MM.1S (cell line): Measurements from ENCODE around the gene CDH16.

Experiments
- DNase-seq: peaks from one replicate; pipeline ENCODE4 v3.0.0-alpha.2; 2015
- H2AFZ ChIP-seq: fragments of 300-600 bp; sonication (generic); 2 replicates; pipeline ENCODE4 v1.6.0; 2016; ENCODE audit warnings: antibody characterized with exemption, low read length
- H3F3A ChIP-seq: fragments of 300-600 bp; sonication (generic); 2 replicates; pipeline ENCODE4 v1.6.1; 2016; ENCODE audit warnings: mild to moderate bottlenecking, antibody characterized with exemption, low read length, moderate library complexity, mixed read lengths; ENCODE audit not compliant: insufficient read depth
- H3K27ac ChIP-seq: fragments of 300-600 bp; sonication (generic); 2 replicates; pipeline ENCODE4 v1.5.1; 2016; ENCODE audit warnings: mild to moderate bottlenecking, low read length
- H3K27me3 ChIP-seq: fragments of 300-600 bp; sonication (generic); replicated peaks from 2 replicates; pipeline ENCODE4 v1.6.0; 2016; ENCODE audit warnings: low read length; ENCODE audit not compliant: insufficient read depth
- H3K36me3 ChIP-seq: fragments of 300-600 bp; sonication (generic); replicated peaks from 2 replicates; pipeline ENCODE4 v1.6.1; 2016; ENCODE audit warnings: mild to moderate bottlenecking, low read length, mixed read lengths; ENCODE audit not compliant: insufficient read depth
- H3K4me1 ChIP-seq: fragments of 300-600 bp; sonication (generic); 2 replicates; pipeline ENCODE4 v1.6.1; 2016; ENCODE audit warnings: low read length, mixed read lengths
- H3K4me2 ChIP-seq: fragments of 300-600 bp; sonication (generic); 2 replicates; pipeline ENCODE4 v1.6.0; 2016; ENCODE audit warnings: low read depth, low read length
- H3K4me3 ChIP-seq: fragments of 300-600 bp; sonication (generic); 2 replicates; pipeline ENCODE4 v1.5.1; 2016; ENCODE audit warnings: low read length, mixed read lengths
- H3K79me2 ChIP-seq: fragments of 300-600 bp; sonication (generic); 2 replicates; pipeline ENCODE4 v1.6.1; 2016; ENCODE audit warnings: mixed run types, low read length, mixed read lengths
- H3K9ac ChIP-seq: fragments of 300-600 bp; sonication (generic); 2 replicates; pipeline ENCODE4 v1.6.1; 2016; ENCODE audit warnings: low read length, mixed read lengths
- H3K9me2 ChIP-seq: fragments of 300-600 bp; sonication (generic); replicated peaks from 2 replicates; pipeline ENCODE4 v1.6.1; 2016; ENCODE audit warnings: mild to moderate bottlenecking, low read length, mixed read lengths; ENCODE audit not compliant: insufficient read depth
- H3K9me3 ChIP-seq: fragments of 300-600 bp; sonication (generic); replicated peaks from 2 replicates; pipeline ENCODE4 v1.6.1; 2016; ENCODE audit warnings: mild to moderate bottlenecking, low read length, mixed read lengths; ENCODE audit not compliant: insufficient read depth
- H4K20me1 ChIP-seq: fragments of 300-600 bp; sonication (generic); 2 replicates; pipeline ENCODE4 v1.6.1; 2016; ENCODE audit warnings: mild to moderate bottlenecking, low read length, moderate library complexity, mixed read lengths; ENCODE audit not compliant: insufficient read depth
- EZH2 ChIP-seq: fragments of 300-600 bp; sonication (generic); optimal IDR thresholded peaks from 2 replicates; pipeline ENCODE3; 2017; ENCODE audit warnings: low read depth, mild to moderate bottlenecking, antibody characterized with exemption, low read length, mixed read lengths
- EZH2phosphoT487 ChIP-seq: fragments of 300-600 bp; sonication (generic); IDR thresholded peaks from 2 replicates; pipeline ENCODE4 v1.6.1; 2018; ENCODE audit warnings: antibody characterized with exemption, low read length
- TF ChIP-seq, protein P1 (sequence below): fragments of 300-600 bp; sonication (generic); IDR thresholded peaks from 2 replicates; pipeline ENCODE4 v1.5.1; 2016; ENCODE audit warnings: antibody characterized with exemption, low read length, mixed read lengths

CDH16 gene

DNA sequence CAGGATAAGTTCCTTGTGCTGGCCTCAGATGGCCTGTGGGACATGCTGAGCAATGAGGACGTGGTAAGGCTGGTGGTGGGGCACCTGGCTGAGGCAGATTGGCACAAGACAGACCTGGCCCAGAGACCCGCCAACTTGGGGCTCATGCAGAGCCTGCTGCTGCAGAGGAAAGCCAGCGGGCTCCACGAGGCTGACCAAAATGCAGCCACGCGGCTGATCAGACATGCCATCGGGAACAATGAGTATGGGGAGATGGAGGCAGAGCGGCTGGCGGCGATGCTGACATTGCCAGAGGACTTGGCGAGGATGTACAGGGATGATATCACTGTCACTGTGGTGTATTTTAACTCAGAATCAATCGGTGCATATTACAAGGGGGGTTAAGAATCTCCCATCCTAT lies 33.2 kb downstream of the CDH16 start:
- no peak for DNase-seq
- Histone ChIP-seq H4K20me1 (0 out of 2 replicates have a peak, but pooled peaks cover 4% of the 10 kb centered on the region), H3K9ac (no peak overlapping the region), H3K4me1 (0 out of 2 replicates have a peak, but pooled peaks cover 4% of the 10 kb centered on the region), H3K4me2 (no peak overlapping the region), H3K27ac (no peak overlapping the region), H3K79me2 (peaks cover 50% of the 10 kb centered on the region), H3K9me2 (no peaks in the 10 kb centered on the region), H3K9me3 (no peaks in the 10 kb centered on the region), H3F3A (no peaks in the 10 kb centered on the region), H3K4me3 (no peak overlapping the region), H3K27me3 (no peaks in the 10 kb centered on the region), H2AFZ (no peak overlapping the region), H3K36me3 (peaks cover 6% of the 10 kb centered on the region)
- TF ChIP-seq, protein P1, sequence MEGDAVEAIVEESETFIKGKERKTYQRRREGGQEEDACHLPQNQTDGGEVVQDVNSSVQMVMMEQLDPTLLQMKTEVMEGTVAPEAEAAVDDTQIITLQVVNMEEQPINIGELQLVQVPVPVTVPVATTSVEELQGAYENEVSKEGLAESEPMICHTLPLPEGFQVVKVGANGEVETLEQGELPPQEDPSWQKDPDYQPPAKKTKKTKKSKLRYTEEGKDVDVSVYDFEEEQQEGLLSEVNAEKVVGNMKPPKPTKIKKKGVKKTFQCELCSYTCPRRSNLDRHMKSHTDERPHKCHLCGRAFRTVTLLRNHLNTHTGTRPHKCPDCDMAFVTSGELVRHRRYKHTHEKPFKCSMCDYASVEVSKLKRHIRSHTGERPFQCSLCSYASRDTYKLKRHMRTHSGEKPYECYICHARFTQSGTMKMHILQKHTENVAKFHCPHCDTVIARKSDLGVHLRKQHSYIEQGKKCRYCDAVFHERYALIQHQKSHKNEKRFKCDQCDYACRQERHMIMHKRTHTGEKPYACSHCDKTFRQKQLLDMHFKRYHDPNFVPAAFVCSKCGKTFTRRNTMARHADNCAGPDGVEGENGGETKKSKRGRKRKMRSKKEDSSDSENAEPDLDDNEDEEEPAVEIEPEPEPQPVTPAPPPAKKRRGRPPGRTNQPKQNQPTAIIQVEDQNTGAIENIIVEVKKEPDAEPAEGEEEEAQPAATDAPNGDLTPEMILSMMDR = no peak
- TF ChIP-seq EZH2phosphoT487 (no peak), EZH2 (no peak)

DNA sequence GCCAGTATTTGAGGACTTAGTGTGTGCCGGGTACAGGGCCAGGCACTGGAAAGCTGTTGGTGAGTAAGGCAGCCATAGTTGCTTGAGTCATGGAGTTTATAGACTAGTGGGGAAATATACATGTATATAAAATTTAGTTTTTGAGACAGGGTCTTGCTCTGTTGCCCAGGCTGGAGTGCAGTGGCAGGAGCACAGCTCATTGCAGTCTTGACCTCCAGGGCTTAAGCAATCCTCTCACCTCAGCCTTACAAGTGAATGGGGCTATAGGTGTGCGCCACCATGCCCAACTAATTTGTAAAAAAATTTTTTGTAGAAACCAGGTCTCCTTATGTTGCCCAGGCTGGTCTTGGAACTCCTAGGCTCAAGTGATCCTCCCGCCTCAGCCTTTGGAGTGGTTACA lies 36.0 kb downstream of the CDH16 start:
- Histone ChIP-seq H3K4me2 (no peak overlapping the region), H3F3A (peaks cover 11% of the 10 kb centered on the region), H2AFZ (no peak overlapping the region), H4K20me1 (0 out of 2 replicates have a peak, but pooled peaks cover 4% of the 10 kb centered on the region), H3K27ac (no peak overlapping the region), H3K79me2 (peaks cover 45% of the 10 kb centered on the region), H3K9me2 (no peaks in the 10 kb centered on the region), H3K9ac (no peak overlapping the region), H3K4me3 (no peak overlapping the region), H3K9me3 (no peaks in the 10 kb centered on the region), H3K27me3 (no peaks in the 10 kb centered on the region), H3K4me1 (peaks cover 20% of the 10 kb centered on the region), H3K36me3 (peaks cover 6% of the 10 kb centered on the region)
- no peak for DNase-seq
- no peak for TF ChIP-seq EZH2
- TF ChIP-seq, protein P1 = no peak
- no peak for TF ChIP-seq EZH2phosphoT487

DNA sequence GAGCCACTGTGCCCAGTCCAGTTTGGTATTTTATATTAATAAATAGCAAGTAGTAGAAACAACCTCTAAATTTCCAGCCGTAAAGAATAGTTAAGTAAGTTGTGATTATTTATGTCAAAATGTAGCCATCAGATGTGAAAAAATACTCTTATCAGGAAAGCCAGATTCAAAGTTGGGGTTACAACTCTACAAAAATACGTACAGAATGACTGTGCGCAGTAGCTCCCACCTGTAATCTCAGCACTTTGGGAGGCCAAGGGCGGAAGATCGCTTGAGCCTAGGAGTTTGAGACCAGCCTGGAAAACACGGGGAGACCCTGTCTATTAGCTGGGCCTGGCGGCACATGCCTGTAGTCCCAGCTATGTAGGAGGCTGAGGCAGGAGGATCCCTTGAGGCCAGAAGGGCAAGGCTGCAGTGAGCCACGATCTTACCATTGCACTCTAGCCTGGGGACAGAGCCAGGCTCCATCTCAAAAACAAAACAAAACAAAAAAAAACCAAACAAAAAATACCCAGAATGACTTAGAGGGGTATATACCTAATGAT lies 36.6 kb downstream of the CDH16 start:
- Histone ChIP-seq H3K79me2 (peaks cover 45% of the 10 kb centered on the region), H3K4me1 (peaks cover 24% of the 10 kb centered on the region), H3K9me2 (no peaks in the 10 kb centered on the region), H3K4me3 (no peak overlapping the region), H3K36me3 (peaks cover 6% of the 10 kb centered on the region), H2AFZ (no peak overlapping the region), H3K9me3 (no peaks in the 10 kb centered on the region), H3K27ac (no peak overlapping the region), H3K9ac (no peak overlapping the region), H3K4me2 (peak overlapping the region; percentile 76; the same call in 1 of the 2 replicates), H3F3A (peaks cover 14% of the 10 kb centered on the region), H4K20me1 (0 out of 2 replicates have a peak, but pooled peaks cover 4% of the 10 kb centered on the region), H3K27me3 (no peaks in the 10 kb centered on the region)
- DNase-seq = no peak
- TF ChIP-seq EZH2 = no peak
- TF ChIP-seq, protein P1 = no peak
- TF ChIP-seq EZH2phosphoT487 = no peak
